ENCODE data around the gene TMEM94. TPM values are rescaled to one million over a fixed set of nuclear protein-coding genes. Genes with fewer than 3 reads are reported as not detected.

Gene TMEM94
- total and polyA plus RNA-seq, 4 experiments from 2014 or later: 3.9 to 109 (median 63.3) TPM

DNA sequence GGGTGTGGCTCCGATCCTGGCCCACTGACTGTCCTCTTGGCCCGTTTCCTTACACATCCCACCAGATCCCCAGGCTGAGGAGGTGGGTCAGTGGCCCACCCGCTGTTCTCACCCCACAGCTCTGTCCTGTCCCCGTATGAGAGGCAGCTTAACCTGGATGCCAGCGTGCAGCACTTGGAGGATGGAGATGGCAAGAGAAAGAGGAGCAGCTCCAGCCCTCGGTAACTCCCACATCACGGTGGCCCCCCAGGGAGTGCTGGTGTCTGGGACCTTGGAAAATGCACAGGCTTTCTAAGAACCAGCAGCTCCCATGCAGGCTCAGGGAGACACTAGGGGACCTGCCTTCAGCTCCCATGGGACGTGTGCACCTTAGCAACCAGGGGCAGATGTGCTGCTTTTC is 64.9 kb downstream of the TMEM94 start:
- Mint-ChIP-seq H3K4me1 (peaks cover 18 to 38% (median 22%) of the 10 kb centered on the region in 4 donors), H3K9me3 (no peaks in the 10 kb centered on the region), H3K36me3 (peaks cover 17 to 31% of the 10 kb centered on the region in 2 donors), H3K27ac (peak overlapping the region in 1 of 7 donors; percentile 12), H3K4me3 (no peak overlapping the region), H3K27me3 (no peaks in the 10 kb centered on the region)
- Histone ChIP-seq H3K27me3 (ENCODE audit: insufficient read depth, low read length) (no peaks in the 10 kb centered on the region), H3K4me3 (ENCODE audit: low read length in 2 of 2) (no peak overlapping the region), H3K4me1 (ENCODE audit: insufficient read depth, low read length) (peaks cover 39% of the 10 kb centered on the region), H3K27ac (ENCODE audit: low read depth, low read length) (no peak overlapping the region), H3K36me3 (ENCODE audit: insufficient read depth, low read length) (peaks cover 22% of the 10 kb centered on the region), H3K9me3 (ENCODE audit: control insufficient read depth in 1 of 2, low read length in 2 of 2) (no peaks in the 10 kb centered on the region)
- ChIA-PET CTCF (ENCODE audit: partially characterized antibody) (no interaction called here), POLR2A (ENCODE audit: partially characterized antibody) (interaction anchor here (1.6 kb wide), 1 partner anchor 14 kb away, joined by 3 read pairs; no protein-coding TSS in a partner anchor)
- intact Hi-C loops (cut with micrococcal nuclease): no loop called here
- no peak for DNase-seq

DNA sequence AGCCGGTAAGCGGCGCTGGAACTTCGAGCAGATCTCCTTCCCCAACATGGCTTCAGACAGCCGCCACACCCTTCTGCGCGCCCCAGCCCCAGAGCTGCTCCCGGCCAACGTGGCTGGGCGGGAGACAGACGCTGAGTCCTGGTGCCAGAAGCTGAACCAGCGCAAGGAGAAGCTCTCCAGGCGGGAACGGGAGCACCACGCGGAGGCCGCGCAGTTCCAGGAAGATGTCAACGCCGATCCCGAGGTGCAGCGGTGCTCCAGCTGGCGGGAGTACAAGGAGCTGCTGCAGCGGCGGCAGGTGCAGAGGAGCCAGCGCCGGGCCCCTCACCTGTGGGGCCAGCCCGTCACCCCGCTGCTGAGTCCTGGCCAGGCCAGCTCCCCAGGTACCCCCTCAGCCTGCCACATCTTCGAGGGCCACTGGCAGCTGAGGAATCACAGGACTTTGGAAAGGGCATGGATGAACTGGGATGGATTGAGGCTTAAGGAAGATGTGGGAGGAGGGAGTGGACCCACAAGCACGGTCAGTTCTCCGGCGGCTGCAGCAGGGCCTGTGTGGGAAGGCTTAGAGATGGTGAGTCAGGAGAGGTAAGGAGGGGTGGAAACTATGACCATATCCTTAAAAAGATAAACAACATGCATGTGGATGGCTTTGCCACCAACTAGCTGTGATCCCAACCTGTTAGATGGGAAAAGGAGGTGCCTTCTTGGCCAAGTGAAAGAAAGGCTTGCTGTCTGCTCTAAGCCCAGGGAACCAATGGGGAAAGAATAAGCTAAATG is 65.7 kb downstream of the TMEM94 start:
- no peaks in the 10 kb centered on the region for H3K27me3 Mint-ChIP-seq
- Histone ChIP-seq H3K36me3 (ENCODE audit: insufficient read depth, low read length) (peaks cover 22% of the 10 kb centered on the region), H3K4me3 (ENCODE audit: low read length in 2 of 2) (no peak overlapping the region), H3K27me3 (ENCODE audit: insufficient read depth, low read length) (no peaks in the 10 kb centered on the region), H3K9me3 (ENCODE audit: control insufficient read depth in 1 of 2, low read length in 2 of 2) (no peaks in the 10 kb centered on the region), H3K27ac (ENCODE audit: low read depth, low read length) (no peak overlapping the region), H3K4me1 (ENCODE audit: insufficient read depth, low read length) (peaks cover 46% of the 10 kb centered on the region)
- H3K27ac Mint-ChIP-seq: peak overlapping the region in 1 of 7 donors; percentile 1
- ChIA-PET CTCF (ENCODE audit: partially characterized antibody) (interaction anchor here (0.7 to 1.0 kb wide), 2 partner anchors 8 to 66 kb away, joined by 3 to 7 read pairs; partner anchors contain the start of gene TMEM94), POLR2A (ENCODE audit: partially characterized antibody) (interaction anchor here (1.2 to 1.6 kb wide), 2 partner anchors 13 to 67 kb away, joined by 3 read pairs; no protein-coding TSS in a partner anchor)
- H3K9me3 Mint-ChIP-seq: no peaks in the 10 kb centered on the region
- intact Hi-C loops (cut with micrococcal nuclease): no loop called here
- peaks cover 17 to 33% of the 10 kb centered on the region in 2 donors for H3K36me3 Mint-ChIP-seq
- no peak for DNase-seq
- peaks cover 24 to 44% (median 28%) of the 10 kb centered on the region in 4 donors for H3K4me1 Mint-ChIP-seq
- H3K4me3 Mint-ChIP-seq: peak overlapping the region in 2 of 8 donors; percentile 35 to 44

DNA sequence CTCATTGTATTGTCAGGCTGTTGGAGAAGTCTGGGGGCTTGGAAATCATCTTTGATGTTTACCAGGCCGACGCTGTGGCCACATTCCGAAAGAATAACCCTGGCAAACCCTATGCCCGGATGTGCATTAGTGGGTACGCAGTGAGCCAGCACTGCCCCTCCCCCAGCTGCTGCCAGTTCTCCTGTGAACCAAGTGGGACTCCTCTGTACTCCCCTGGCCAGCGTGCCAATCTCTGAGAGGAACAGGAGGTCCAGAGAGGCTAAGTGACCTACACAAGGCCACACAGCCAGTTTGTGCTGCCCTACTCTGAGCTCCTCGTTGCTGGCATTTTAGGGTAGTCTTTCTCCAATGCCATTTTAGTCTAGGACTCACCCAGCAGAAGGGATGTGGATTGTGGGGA is 67.2 kb downstream of the TMEM94 start:
- Mint-ChIP-seq H3K4me1 (peaks cover 11 to 30% (median 15%) of the 10 kb centered on the region in 4 donors), H3K9me3 (no peaks in the 10 kb centered on the region), H3K4me3 (peak overlapping the region in 4 of 8 donors; percentile 6 to 76 (median 48)), H3K27me3 (no peaks in the 10 kb centered on the region), H3K27ac (peak overlapping the region in 5 of 7 donors; percentile 9 to 66 (median 47)), H3K36me3 (peaks cover 12 to 22% of the 10 kb centered on the region in 2 donors)
- H3K27ac ChIP-seq (ENCODE audit: low read depth, low read length): no peak overlapping the region
- no peak for DNase-seq
- no peaks in the 10 kb centered on the region for H3K27me3 ChIP-seq (ENCODE audit: insufficient read depth, low read length)
- no peak overlapping the region for H3K4me3 ChIP-seq (ENCODE audit: low read length in 2 of 2)
- H3K36me3 ChIP-seq (ENCODE audit: insufficient read depth, low read length): peaks cover 22% of the 10 kb centered on the region
- H3K4me1 ChIP-seq (ENCODE audit: insufficient read depth, low read length): peaks cover 32% of the 10 kb centered on the region
- no peaks in the 10 kb centered on the region for H3K9me3 ChIP-seq (ENCODE audit: control insufficient read depth in 1 of 2, low read length in 2 of 2)
- ChIA-PET CTCF (ENCODE audit: partially characterized antibody) (interaction anchor here (0.9 to 2.7 kb wide), 4 partner anchors 10 to 97 kb away, joined by 3 to 20 read pairs (median 5); no protein-coding TSS in a partner anchor), POLR2A (ENCODE audit: partially characterized antibody) (interaction anchor here (0.9 to 3.8 kb wide), 4 partner anchors 7 to 96 kb away, joined by 3 to 72 read pairs (median 24); partner anchors contain the start of genes TMEM94 and TSEN54)
- intact Hi-C loops (cut with micrococcal nuclease): loop anchor here (2.0 kb wide), 1 partner anchor 65 kb away; no protein-coding TSS in a partner anchor

DNA sequence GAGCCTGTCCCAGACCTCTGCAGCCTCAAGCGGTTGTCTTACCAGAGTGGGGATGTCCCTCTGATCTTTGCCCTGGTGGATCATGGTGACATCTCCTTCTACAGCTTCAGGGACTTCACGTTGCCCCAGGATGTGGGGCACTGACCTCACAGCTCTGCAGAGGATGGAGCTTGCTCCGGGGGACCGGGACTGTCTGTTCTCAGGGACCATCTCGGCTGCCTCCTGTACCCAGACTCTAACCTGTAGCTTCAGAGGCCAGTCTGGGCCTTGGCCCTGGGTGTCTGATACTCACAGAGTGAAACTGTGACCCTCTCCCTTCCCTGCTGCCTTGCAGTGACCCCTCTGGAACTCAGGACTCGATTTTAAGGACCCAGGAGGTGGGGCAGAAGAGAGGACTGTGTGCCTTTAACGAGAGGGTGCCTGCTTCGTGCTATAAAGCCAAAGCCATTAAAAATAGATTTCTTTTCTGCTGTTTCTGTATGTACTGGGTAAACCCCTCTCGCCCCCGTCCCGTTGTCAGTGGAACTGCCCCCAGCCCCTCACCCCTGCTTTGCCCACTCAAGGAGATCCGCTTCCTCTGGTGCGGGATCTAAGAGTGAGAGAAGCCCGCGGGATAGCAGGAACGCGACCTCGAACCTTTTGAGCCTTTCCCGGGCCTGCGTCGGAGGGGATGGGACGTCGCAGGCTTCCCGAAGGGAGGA is 68.0 kb downstream of the TMEM94 start:
- Mint-ChIP-seq H3K4me1 (peaks cover 11 to 23% (median 13%) of the 10 kb centered on the region in 4 donors), H3K9me3 (no peaks in the 10 kb centered on the region), H3K27ac (peak overlapping the region; percentile 26 to 75 (median 65)), H3K4me3 (peak overlapping the region; percentile 71 to 83 (median 76)), H3K36me3 (peaks cover 11 to 20% of the 10 kb centered on the region in 2 donors), H3K27me3 (no peaks in the 10 kb centered on the region)
- no peak for DNase-seq
- H3K27me3 ChIP-seq (ENCODE audit: insufficient read depth, low read length): no peaks in the 10 kb centered on the region
- intact Hi-C loops (cut with micrococcal nuclease): loop anchor here (2.0 kb wide), 1 partner anchor 64 kb away; no protein-coding TSS in a partner anchor
- peaks cover 22% of the 10 kb centered on the region for H3K36me3 ChIP-seq (ENCODE audit: insufficient read depth, low read length)
- ChIA-PET POLR2A (ENCODE audit: partially characterized antibody) (interaction anchor here (0.8 to 3.8 kb wide), 9 partner anchors 8 to 235 kb away, joined by 3 to 72 read pairs (median 9); partner anchors contain the start of genes GRB2, SLC25A19, TMEM94 and TSEN54), CTCF (ENCODE audit: partially characterized antibody) (interaction anchor here (0.6 to 3.1 kb wide), 10 partner anchors 8 to 554 kb away, joined by 3 to 24 read pairs (median 4); partner anchors contain the start of gene TSEN54)
- H3K27ac ChIP-seq (ENCODE audit: low read depth, low read length): peak overlapping the region; percentile 56
- H3K4me3 ChIP-seq (ENCODE audit: low read length in 2 of 2): peak overlapping the region in 1 of 2 donors; percentile 74
- H3K9me3 ChIP-seq (ENCODE audit: control insufficient read depth in 1 of 2, low read length in 2 of 2): no peaks in the 10 kb centered on the region
- H3K4me1 ChIP-seq (ENCODE audit: insufficient read depth, low read length): peaks cover 24% of the 10 kb centered on the region

DNA sequence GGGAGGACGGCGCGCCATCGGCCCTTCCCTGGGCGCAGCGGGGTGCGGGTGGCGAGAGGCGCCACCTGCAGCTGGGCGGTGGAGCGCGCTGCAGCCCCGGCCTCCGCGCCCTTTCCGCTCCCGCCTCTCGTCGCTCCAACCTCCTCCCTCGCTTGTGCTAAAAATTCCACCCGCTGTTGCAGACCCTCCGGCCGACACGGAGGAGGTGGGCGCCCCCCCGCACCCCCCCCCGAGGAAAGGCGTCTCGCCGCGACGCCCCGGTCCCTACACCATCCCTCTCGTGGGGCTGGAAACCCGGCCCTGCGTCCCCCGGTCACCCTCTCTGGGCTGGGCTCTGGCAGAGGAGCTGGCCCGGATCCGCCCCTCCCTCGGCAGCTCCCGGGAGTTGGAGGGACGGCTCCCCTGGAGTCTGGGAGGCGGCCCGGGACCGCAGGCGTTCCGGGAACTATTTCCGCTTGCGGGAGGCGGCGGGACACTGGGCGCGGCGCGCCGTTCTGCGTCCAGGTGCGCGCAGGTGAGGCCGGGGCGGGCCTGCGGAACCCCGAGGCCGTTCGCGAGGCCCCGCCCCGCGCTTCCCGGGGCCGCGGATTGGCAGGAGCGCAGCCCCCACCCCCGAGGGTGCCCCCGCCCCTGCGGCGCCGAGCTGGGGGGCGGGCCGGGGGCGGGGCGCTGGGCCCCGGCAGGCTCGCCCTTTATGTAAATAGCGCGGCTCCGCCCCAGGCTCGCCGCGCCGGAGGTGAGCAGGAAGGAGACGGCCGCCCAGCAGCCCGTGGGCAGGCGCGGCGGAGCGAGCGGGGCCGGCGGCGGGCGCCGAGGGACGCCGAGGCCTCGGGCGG is 68.8 kb downstream of the TMEM94 start, which contains the start of gene LLGL2:
Gene LLGL2 (plus strand): TSS at position 728 of the 836 bp plus-strand sequence. CDS start 17,730 bp downstream, outside the sequence.
- Mint-ChIP-seq H3K36me3 (peaks cover 6 to 19% of the 10 kb centered on the region in 2 donors), H3K9me3 (no peaks in the 10 kb centered on the region), H3K27ac (peak within 1 kb of the TSS; percentile 52 to 75 (median 67)), H3K4me1 (peaks cover 8 to 17% (median 12%) of the 10 kb centered on the region in 4 donors), H3K27me3 (no peaks in the 10 kb centered on the region), H3K4me3 (peak within 1 kb of the TSS; percentile 82 to 87 (median 84))
- no peaks in the 10 kb centered on the region for H3K27me3 ChIP-seq (ENCODE audit: insufficient read depth, low read length)
- ChIA-PET CTCF (ENCODE audit: partially characterized antibody) (interaction anchor here (0.6 to 3.1 kb wide), 11 partner anchors 9 to 555 kb away, joined by 3 to 24 read pairs (median 4); partner anchors contain the start of gene TSEN54), POLR2A (ENCODE audit: partially characterized antibody) (interaction anchor here (0.7 to 3.8 kb wide), 15 partner anchors 8 to 259 kb away, joined by 3 to 72 read pairs (median 5); partner anchors contain the start of genes GRB2, SLC25A19, TMEM94 and TSEN54)
- H3K9me3 ChIP-seq (ENCODE audit: control insufficient read depth in 1 of 2, low read length in 2 of 2): no peaks in the 10 kb centered on the region
- H3K36me3 ChIP-seq (ENCODE audit: insufficient read depth, low read length): peaks cover 18% of the 10 kb centered on the region
- peak within 1 kb of the TSS; percentile 36 to 74 for H3K4me3 ChIP-seq (ENCODE audit: low read length in 2 of 2)
- peaks cover 24% of the 10 kb centered on the region for H3K4me1 ChIP-seq (ENCODE audit: insufficient read depth, low read length)
- intact Hi-C loops (cut with micrococcal nuclease): loop anchor here (1.0 to 2.0 kb wide), 5 partner anchors 9 to 120 kb away; partner anchors contain the start of genes GRB2 and TSEN54
- peak within 1 kb of the TSS; percentile 56 for H3K27ac ChIP-seq (ENCODE audit: low read depth, low read length)
- peak; percentile 84 to 91 (median 90) for DNase-seq

Measured in CD4-positive, alpha-beta memory T cell (primary cell).